LNCaP clone FGC (cell line): ENCODE results near the gene RMDN3.
A peak's percentile ranks its signal among the peaks of the same experiment; 100 is the strongest.

Experiments used
- DNase-seq: peaks from one replicate; pipeline ENCODE4 v3.0.0-alpha.2; 2011; ENCODE audit warnings: low read depth
- H3K4me3 ChIP-seq: 2 replicates; pipeline ENCODE4 v1.5.1; 2011; ENCODE audit warnings: mild to moderate bottlenecking, low read depth, low read length, control low read depth
- CTCF ChIP-seq: IDR thresholded peaks from 2 replicates; pipeline ENCODE4 v1.5.1; 2012; ENCODE audit warnings: mild to moderate bottlenecking; ENCODE audit not compliant: control insufficient read depth, insufficient read depth; ENCODE audit errors: extremely low read depth

Gene RMDN3

GRCh38 chr15:40763801-40764628 lies 9.0 kb upstream of the RMDN3 start, which contains the start of gene GCHFR:
TSS of gene GCHFR (plus strand) at chr15:40764068. CDS start at chr15:40764181, 113 bp downstream.
- H3K4me3 ChIP-seq = peak within 1 kb of the TSS; percentile 67
- TF ChIP-seq CTCF = peak; percentile 61
- DNase-seq = peak; percentile 34

GRCh38 chr15:40762919-40763800 lies 8.1 kb upstream of the RMDN3 start:
- no peak for TF ChIP-seq CTCF
- DNase-seq = no peak
- peak overlapping the region; percentile 67 for H3K4me3 ChIP-seq

GRCh38 chr15:40759961-40760360 lies 4.9 kb upstream of the RMDN3 start:
- no peak overlapping the region for H3K4me3 ChIP-seq
- DNase-seq = no peak
- TF ChIP-seq CTCF = no peak

- H3K4me3 ChIP-seq = no peak overlapping the region
- no peak for DNase-seq
- TF ChIP-seq CTCF = no peak
Observed at GRCh38 chr15:40756938-40757337, 1.9 kb upstream of the RMDN3 start.

GRCh38 chr15:40755812-40756208 lies 756 bp upstream of the RMDN3 start:
- peak overlapping the region; percentile 99 for H3K4me3 ChIP-seq
- no peak for TF ChIP-seq CTCF
- no peak for DNase-seq

- peak overlapping the region; percentile 99 for H3K4me3 ChIP-seq
- DNase-seq = no peak
- TF ChIP-seq CTCF = no peak
Observed at GRCh38 chr15:40754574-40754882, 526 bp downstream of the RMDN3 start.

- H3K4me3 ChIP-seq = no peak overlapping the region
- no peak for TF ChIP-seq CTCF
- DNase-seq = no peak
Observed at GRCh38 chr15:40751745-40752144, 3.3 kb downstream of the RMDN3 start.
